HG03354 (cell line): Measurements from ENCODE around the gene TBC1D30.
"Not testable (repeated sequence)": the region's sequence is repeated elsewhere in the genome, so short reads cannot be mapped to it uniquely, and the experiment has no call there.

Source experiments
- ATAC-seq: cut with Tn5 transposase; IDR thresholded peaks from one replicate; pipeline ENCODE4 v1.9.1; 2021; ENCODE audit warnings: mild to moderate bottlenecking; ENCODE audit not compliant: unreplicated experiment, poor library complexity, severe bottlenecking

Gene TBC1D30, protein sequence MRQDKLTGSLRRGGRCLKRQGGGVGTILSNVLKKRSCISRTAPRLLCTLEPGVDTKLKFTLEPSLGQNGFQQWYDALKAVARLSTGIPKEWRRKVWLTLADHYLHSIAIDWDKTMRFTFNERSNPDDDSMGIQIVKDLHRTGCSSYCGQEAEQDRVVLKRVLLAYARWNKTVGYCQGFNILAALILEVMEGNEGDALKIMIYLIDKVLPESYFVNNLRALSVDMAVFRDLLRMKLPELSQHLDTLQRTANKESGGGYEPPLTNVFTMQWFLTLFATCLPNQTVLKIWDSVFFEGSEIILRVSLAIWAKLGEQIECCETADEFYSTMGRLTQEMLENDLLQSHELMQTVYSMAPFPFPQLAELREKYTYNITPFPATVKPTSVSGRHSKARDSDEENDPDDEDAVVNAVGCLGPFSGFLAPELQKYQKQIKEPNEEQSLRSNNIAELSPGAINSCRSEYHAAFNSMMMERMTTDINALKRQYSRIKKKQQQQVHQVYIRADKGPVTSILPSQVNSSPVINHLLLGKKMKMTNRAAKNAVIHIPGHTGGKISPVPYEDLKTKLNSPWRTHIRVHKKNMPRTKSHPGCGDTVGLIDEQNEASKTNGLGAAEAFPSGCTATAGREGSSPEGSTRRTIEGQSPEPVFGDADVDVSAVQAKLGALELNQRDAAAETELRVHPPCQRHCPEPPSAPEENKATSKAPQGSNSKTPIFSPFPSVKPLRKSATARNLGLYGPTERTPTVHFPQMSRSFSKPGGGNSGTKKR

GRCh38 chr12:64824500-64825142, at the start of gene TBC1D30:
TBC1D30 (plus strand) TSS chr12:64824647; CDS start chr12:64824880, 233 bp downstream.
- peak; percentile 52 for ATAC-seq

DNA sequence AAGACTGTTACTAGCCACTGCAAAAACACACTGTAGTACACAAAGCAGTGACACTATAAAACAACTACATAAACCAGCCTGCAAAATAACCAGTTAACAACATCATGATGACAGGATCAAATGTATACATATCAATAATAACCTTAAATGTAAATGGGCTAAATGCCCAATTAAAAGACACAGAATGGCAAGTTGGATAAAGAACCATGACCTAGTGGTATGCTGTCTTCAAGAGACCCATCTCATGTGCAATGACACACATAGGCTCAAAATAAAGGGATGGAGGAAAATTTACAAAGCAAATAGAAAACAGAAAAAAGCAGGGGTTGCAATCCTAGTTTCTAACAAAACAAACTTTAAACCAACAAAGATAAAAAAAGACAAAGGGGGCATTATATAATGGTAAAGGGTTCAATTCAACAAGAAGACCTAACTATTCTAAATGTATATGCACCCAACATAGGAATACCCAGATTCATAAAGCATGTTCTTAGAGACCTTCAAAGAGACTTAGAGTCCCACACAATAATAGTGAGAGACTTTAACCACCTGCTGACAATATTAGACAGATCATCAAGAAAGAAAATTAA, 49.2 kb upstream of the TBC1D30 start:
- not testable (repeated sequence) for ATAC-seq

DNA sequence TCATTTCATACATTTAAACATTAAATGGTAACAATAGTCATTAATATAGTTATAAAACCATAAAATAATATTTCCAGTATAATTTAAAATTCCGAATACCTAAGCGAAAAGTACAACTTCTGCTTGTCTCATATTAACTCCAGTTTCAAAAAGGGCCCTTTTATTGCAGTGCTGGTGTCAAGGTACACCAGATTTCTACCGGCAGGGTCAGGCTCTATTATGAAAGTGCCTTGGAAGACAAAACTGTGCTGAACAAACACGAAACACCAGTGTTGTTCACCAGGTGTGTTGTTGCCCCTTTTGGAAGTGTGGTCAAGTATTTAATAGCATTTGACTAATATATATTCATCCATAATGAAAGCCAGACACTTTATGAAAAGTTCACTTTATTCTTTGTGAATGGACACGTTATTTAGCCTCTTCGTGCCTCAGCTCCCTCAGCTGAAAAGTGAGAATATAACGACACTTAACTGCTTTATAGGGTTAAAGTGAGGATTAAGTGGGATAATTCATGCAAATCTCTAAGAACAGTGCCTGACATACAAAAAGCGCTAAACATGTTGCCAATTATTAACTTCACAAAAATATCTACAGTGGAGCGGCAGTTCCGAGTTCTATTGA, 45.0 kb upstream of the TBC1D30 start:
- ATAC-seq: no peak

DNA sequence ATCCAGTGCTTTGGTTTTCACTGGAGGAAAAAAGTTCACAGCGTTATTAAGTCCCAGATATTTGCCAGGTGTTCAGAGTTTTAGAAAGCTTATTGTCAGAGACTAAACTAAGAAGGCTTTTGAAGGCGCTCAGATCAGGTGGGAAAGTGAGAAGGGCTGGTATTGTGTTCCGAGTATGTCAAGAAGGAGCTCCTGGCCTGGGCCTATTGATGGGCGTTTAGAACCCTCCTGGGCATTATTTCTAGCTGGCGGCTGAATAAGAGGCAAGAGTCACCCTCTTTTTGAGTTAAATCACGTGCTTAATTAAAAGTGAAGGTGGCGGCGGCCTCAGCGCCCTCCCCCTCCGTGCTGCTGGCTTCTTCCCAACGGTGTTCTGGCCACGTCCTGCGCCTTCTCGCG, 44.3 kb upstream of the TBC1D30 start:
- ATAC-seq: peak; percentile 8

GRCh38 chr12:64780531-64781279, 43.7 kb upstream of the TBC1D30 start:
- peak; percentile 57 for ATAC-seq

- peak; percentile 43 for ATAC-seq
Measured at GRCh38 chr12:64781280-64782190, 42.9 kb upstream of the TBC1D30 start.

DNA sequence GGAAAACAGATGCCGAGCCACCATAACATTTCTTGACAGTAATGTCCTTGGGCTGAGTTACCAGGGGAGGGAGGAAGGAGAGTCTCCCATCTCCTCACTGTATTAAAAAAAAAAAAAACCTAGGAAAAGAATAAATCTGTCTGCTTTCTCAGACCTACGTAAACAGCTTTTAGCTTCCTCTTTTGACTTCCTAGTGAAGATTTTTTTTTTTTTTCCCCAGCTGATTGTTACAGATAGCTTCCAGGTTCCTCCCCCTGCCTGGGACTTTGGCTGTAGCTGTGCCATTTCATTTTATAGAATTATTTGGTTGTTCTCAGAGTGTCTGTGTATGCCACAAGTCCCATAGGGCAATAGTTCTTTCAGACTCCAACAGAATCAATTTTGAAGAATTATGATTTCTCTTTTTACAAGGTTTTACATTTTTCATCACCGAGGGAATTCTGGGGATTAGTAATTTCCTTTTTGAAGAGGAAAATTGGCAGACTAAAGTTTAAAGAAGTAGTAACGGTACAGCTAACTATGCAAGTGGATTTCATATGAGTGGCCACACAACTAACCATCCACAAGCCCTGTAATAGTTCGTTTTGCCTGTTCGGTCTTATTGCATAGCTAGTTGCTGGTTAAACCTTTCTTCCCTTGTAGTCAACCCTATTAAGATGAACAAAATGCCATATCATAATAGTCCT, 42.1 kb upstream of the TBC1D30 start:
- no peak for ATAC-seq

- ATAC-seq: no peak
Measured at GRCh38 chr12:64785838-64786237, 38.6 kb upstream of the TBC1D30 start.

- no peak for ATAC-seq
Measured at GRCh38 chr12:64790166-64790565, 34.3 kb upstream of the TBC1D30 start.

DNA sequence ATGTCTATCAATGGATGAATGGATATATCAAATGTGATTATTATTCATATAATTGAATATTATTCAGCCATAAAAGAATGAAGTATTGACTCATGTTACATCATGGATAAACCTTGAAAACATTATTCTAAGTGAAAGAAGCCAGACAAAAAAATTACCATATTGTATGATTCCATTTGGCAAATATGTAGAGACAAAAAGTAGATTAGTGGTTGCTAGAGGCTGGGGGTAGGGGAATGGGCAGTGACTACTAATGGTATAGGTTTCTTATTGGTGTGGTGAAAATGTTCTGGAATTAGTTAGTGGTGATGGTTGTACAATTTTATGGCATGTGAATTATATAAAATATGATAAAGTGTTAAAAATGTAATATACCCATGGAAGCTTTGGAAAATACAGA, 33.4 kb upstream of the TBC1D30 start:
- ATAC-seq: no peak

DNA sequence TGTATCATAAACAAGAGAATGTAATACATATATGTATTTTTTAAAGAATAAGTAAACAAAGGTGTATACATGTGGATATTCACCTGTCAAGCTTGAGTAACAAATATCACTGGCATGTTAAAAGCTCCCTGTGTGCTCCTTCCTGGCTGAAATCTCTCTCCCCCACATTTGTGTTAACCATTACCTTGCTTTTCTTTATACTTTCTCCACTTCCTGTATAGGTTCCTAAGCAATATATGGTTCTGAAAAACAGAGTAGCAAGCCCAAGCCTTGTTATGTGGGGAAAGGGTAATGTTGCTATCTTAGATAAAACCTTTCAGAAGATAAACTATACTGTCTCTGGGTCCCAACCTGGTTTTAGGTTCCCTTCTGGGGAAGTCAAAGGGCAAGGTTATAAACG, 32.3 kb upstream of the TBC1D30 start:
- peak; percentile 71 for ATAC-seq

DNA sequence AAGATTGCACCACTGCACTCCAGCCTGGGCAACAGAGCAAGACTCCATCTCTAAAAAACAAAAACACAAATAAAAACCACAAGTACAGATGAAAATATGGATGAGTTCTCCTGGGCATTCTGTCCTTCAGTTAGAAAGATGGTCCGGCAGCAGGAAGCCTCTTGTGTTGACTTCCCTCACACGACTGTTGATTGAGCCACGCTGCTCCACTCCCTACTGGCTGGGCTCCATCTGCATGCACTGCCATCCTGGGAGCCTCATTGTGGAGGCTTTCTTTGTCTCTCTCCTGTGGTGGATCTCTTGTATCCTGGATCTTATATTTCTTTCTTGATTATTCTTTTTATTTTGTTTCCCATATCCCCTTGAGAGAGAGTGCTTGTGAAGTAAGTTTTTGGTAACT, 30.8 kb upstream of the TBC1D30 start:
- no peak for ATAC-seq

DNA sequence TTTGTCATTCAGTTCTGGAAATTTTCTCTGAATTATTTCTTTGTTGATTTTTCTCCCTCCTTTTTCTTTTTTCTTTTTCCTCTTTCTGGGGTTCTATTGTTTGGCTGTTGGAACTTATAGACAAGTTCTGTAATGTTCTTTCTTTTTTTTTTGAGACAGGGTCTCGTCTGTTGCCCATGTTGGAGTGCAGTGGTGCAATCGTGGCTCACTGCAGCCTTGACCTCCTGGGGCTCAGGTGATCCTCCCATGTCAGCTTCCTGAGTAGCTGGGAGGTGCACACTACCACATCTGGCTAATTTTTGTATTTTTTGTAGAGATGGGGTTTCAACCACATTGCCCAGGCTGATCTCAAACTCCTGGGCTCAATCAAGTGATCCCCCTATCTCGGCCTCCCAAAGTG, 30.1 kb upstream of the TBC1D30 start:
- no peak for ATAC-seq

- peak; percentile 88 for ATAC-seq
Measured at GRCh38 chr12:64796205-64796845, 28.1 kb upstream of the TBC1D30 start.

DNA sequence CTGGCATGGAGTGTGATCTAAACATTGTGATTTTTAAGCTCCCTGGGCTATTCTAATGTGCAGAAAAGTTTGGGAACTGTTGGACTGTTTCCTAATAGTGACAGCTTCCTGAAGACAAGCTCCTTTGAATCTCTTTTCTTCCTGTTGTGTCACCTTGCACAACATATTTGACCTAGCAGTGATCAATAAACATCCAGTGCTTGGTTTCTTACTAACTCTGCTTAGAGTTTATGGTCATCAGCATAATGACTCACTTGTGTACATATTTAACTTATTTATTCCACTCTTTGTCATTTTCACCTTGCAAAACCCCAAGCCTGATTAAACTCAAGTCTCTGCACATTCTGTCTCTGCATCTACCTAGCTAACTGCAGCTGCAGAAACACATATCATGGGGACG, 27.3 kb upstream of the TBC1D30 start:
- no peak for ATAC-seq

- no peak for ATAC-seq
Measured at GRCh38 chr12:64798165-64798564, 26.3 kb upstream of the TBC1D30 start.

DNA sequence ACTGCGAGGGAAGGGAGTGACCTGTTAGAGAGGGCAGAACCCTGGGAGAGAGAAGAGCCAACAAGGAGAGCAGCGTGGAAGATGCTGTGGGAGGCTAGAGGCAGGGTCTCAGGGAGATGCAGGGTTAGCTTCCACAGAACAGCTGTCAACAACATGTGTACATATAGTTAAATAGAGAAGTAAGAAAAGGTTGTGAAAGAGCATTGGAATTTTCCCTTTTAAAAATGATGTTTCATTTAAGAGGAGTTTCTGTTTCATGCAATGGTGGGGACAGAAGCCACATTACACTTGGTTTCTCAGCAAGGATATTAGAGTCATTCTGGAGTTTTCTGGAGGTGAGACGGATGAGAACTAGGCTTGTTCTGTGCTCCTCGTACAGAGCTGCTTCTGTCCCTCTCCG, 23.8 kb upstream of the TBC1D30 start:
- ATAC-seq: peak; percentile 44
